ENCODE measurements around the gene APOLD1.
"Not testable (repeated sequence)": the region's sequence is repeated elsewhere in the genome, so short reads cannot be mapped to it uniquely, and the experiment has no call there.

Gene APOLD1

GRCh38 chr12:12810553-12811021 lies 25.1 kb downstream of the APOLD1 start:
- no peak for DNase-seq

GRCh38 chr12:12811343-12811742 lies 25.9 kb downstream of the APOLD1 start:
- peak; percentile 27 for DNase-seq

GRCh38 chr12:12812174-12812573 lies 26.7 kb downstream of the APOLD1 start:
- DNase-seq, result no peak

GRCh38 chr12:12812618-12813119 lies 27.2 kb downstream of the APOLD1 start:
- no peak for DNase-seq

- peak; percentile 85 for DNase-seq
These were observed 28.0 kb downstream of the APOLD1 start, which contains the start of gene DDX47 for GRCh38 chr12:12813120-12814101. Gene DDX47, plus strand, starts transcription at chr12:12813346. Its CDS starts 22 bp downstream, at chr12:12813368.

GRCh38 chr12:12817616-12818015 lies 32.2 kb downstream of the APOLD1 start:
- DNase-seq, result peak; percentile 86

GRCh38 chr12:12818701-12819100 lies 33.2 kb downstream of the APOLD1 start:
- no peak for DNase-seq

- no peak for DNase-seq
These were observed 33.8 kb downstream of the APOLD1 start for GRCh38 chr12:12819221-12819620.

GRCh38 chr12:12819752-12820311 lies 34.4 kb downstream of the APOLD1 start:
- no peak for DNase-seq

- DNase-seq, result not testable (repeated sequence)
These were observed 34.9 kb downstream of the APOLD1 start for GRCh38 chr12:12820376-12820775.

- DNase-seq, result no peak
These were observed 36.5 kb downstream of the APOLD1 start for GRCh38 chr12:12821975-12822374.

- DNase-seq, result no peak
These were observed 37.4 kb downstream of the APOLD1 start for GRCh38 chr12:12822886-12823285.

- no peak for DNase-seq
These were observed 37.8 kb downstream of the APOLD1 start for GRCh38 chr12:12823300-12823699.

GRCh38 chr12:12823811-12824210 lies 38.4 kb downstream of the APOLD1 start:
- DNase-seq, result no peak

- DNase-seq, result no peak
These were observed 50.1 kb downstream of the APOLD1 start for GRCh38 chr12:12835378-12836146.

GRCh38 chr12:12836571-12836970 lies 51.1 kb downstream of the APOLD1 start:
- no peak for DNase-seq

- peak; percentile 27 for DNase-seq
These were observed 51.8 kb downstream of the APOLD1 start for GRCh38 chr12:12837025-12837812.

GRCh38 chr12:12837813-12838153 lies 52.3 kb downstream of the APOLD1 start:
- no peak for DNase-seq

GRCh38 chr12:12839003-12839395 lies 53.5 kb downstream of the APOLD1 start:
- no peak for DNase-seq

GRCh38 chr12:12839439-12839838 lies 54.0 kb downstream of the APOLD1 start:
- DNase-seq, result not testable (repeated sequence)

GRCh38 chr12:12839873-12840579 lies 54.6 kb downstream of the APOLD1 start:
- no peak for DNase-seq

GRCh38 chr12:12840580-12840899 lies 55.1 kb downstream of the APOLD1 start:
- DNase-seq, result no peak
